Esophagus muscularis mucosa (tissue), 4 donors: ENCODE measurements around the gene L3MBTL2. TPM values are rescaled to one million over a fixed set of nuclear protein-coding genes. Genes with fewer than 3 reads are reported as not detected.

ENCODE experiments used
- DNase-seq: peaks from one replicate; pipeline ENCODE4 v3.0.0-alpha.2; 2017; ENCODE audit errors: extremely low spot score
- H3K27ac ChIP-seq, 4 donors: fragments of 200-600 bp; sonication (generic); replicated peaks in 1 of 4; 1 replicate in 3 of 4; 2 replicates in 1 of 4; pipeline ENCODE4 v1.5.1; 2016 to 2019; ENCODE audit warnings: mild to moderate bottlenecking in 1 of 4
- H3K27me3 ChIP-seq, 4 donors: fragments of 200-600 bp; sonication (generic); one replicate each; pipeline versions ENCODE4 v1.5.1 to v1.6.0; 2016 to 2019
- H3K36me3 ChIP-seq, 4 donors: fragments of 200-600 bp; sonication (generic); one replicate each; pipeline ENCODE4 v1.5.1; 2016 to 2019
- H3K4me1 ChIP-seq, 4 donors: fragments of 200-600 bp; sonication (generic); one replicate each; pipeline ENCODE4 v1.5.1; 2016 to 2019
- H3K4me3 ChIP-seq, 4 donors: fragments of 200-600 bp; sonication (generic); 1 replicate in 2 of 4; 2 replicates in 2 of 4; pipeline ENCODE4 v1.5.1; 2016 to 2019; ENCODE audit warnings: mild to moderate bottlenecking in 4 of 4, moderate library complexity in 1 of 4
- H3K9me3 ChIP-seq, 4 donors: fragments of 200-600 bp; sonication (generic); 1 replicate in 3 of 4; 2 replicates in 1 of 4; pipeline ENCODE4 v1.5.1; 2016 to 2019
- CTCF ChIP-seq, 3 experiments: fragments of 200-600 bp in 2 of 3; fragments of 450-650 bp in 1 of 3; sonication (generic) in 2 of 3; IDR thresholded peaks; one replicate each; pipeline ENCODE4 v1.5.1; 2017 to 2019; ENCODE audit warnings: antibody characterized with exemption in 3 of 3, mild to moderate bottlenecking in 2 of 3, moderate library complexity in 1 of 3
- EP300 ChIP-seq: sonication (generic); formaldehyde crosslinking; IDR thresholded peaks from one replicate; pipeline ENCODE4 v1.6.1; 2017; ENCODE audit warnings: antibody characterized with exemption
- POLR2A ChIP-seq: fragments of 450-650 bp; IDR thresholded peaks from one replicate; pipeline ENCODE4 v1.6.1; 2017; ENCODE audit warnings: antibody characterized with exemption, moderate library complexity, mild to moderate bottlenecking, low read depth
- POLR2AphosphoS5 ChIP-seq, 2 donors: sonication (generic); formaldehyde crosslinking; IDR thresholded peaks; one replicate each; pipeline ENCODE4 v1.6.1; 2017; ENCODE audit warnings: antibody characterized with exemption in 2 of 2
- WGBS: methylation state at CpG from one replicate; pipeline ENCODE4 v1.1.5; 2018; 5-methylcytosine and 5-hydroxymethylcytosine counted together
- intact Hi-C: fragments of 100-400 bp; cut with DNase I; formaldehyde crosslinking; loops from one replicate; pipeline ENCODE4 v1.15.1; 2023
- total RNA-seq, 4 donors: library from RNA; depleted of rRNA; stranded (reverse); fragments of >200 nt; gene quantifications; one replicate each; pipeline versions ENCODE4 v1.1.0 to v1.2.1, GENCODE V29; 2016

The L3MBTL2 gene
- total RNA-seq, 4 donors from 2014 or later = 17.4 to 29.9 (median 22.4) TPM

- H3K4me3 ChIP-seq = peak overlapping the region; percentile 24 to 37 (median 32)
- peak overlapping the region; percentile 83 to 86 (median 84) for H3K27ac ChIP-seq
- DNase-seq = peak; percentile 96
- no peak for TF ChIP-seq CTCF (IDR thresholded peaks at IDR 0.05)
- TF ChIP-seq EP300 = no peak
- TF ChIP-seq POLR2A = no peak
- peak; percentile 61 to 79 for TF ChIP-seq POLR2AphosphoS5 (IDR thresholded peaks at IDR 0.05)
- H3K36me3 ChIP-seq = peaks cover 25 to 73% (median 59%) of the 10 kb centered on the region in 4 donors
- intact Hi-C loops = no loop called here
- 11% methylated on average over 14 of the region's 16 CpGs for WGBS
- H3K27me3 ChIP-seq = no peaks in the 10 kb centered on the region
- peaks cover 20 to 33% (median 30%) of the 10 kb centered on the region in 4 donors for H3K4me1 ChIP-seq
- no peaks in the 10 kb centered on the region for H3K9me3 ChIP-seq
Observed at GRCh38 chr22:41217553-41218157, 12.5 kb downstream of the L3MBTL2 start.

- no peak overlapping the region for H3K4me3 ChIP-seq
- H3K27ac ChIP-seq = no peak overlapping the region
- intact Hi-C loops = no loop called here
- no peak for DNase-seq
- 87% methylated on average over 5 of the region's 9 CpGs for WGBS
- TF ChIP-seq CTCF (IDR thresholded peaks at IDR 0.05) = no peak
- TF ChIP-seq POLR2A = no peak
- no peak for TF ChIP-seq POLR2AphosphoS5 (IDR thresholded peaks at IDR 0.05)
- no peak for TF ChIP-seq EP300
- H3K27me3 ChIP-seq = no peaks in the 10 kb centered on the region
- H3K4me1 ChIP-seq = peaks cover 5 to 7% (median 7%) of the 10 kb centered on the region in 4 donors
- H3K9me3 ChIP-seq = no peaks in the 10 kb centered on the region
- H3K36me3 ChIP-seq = peaks cover 60 to 91% (median 89%) of the 10 kb centered on the region in 4 donors
Observed at GRCh38 chr22:41222846-41223507, 17.9 kb downstream of the L3MBTL2 start.

GRCh38 chr22:41223535-41223934 lies 18.4 kb downstream of the L3MBTL2 start:
- Histone ChIP-seq H3K27ac (no peak overlapping the region), H3K9me3 (no peaks in the 10 kb centered on the region), H3K27me3 (no peaks in the 10 kb centered on the region), H3K4me1 (peaks cover 0 to 2% (median 1%) of the 10 kb centered on the region in 4 donors), H3K4me3 (no peak overlapping the region), H3K36me3 (peaks cover 61 to 97% (median 95%) of the 10 kb centered on the region in 4 donors)
- WGBS = 86% methylated on average over 4 of the region's 7 CpGs
- no peak for TF ChIP-seq POLR2AphosphoS5 (IDR thresholded peaks at IDR 0.05)
- no peak for TF ChIP-seq EP300
- no peak for TF ChIP-seq CTCF (IDR thresholded peaks at IDR 0.05)
- intact Hi-C loops = no loop called here
- no peak for DNase-seq

- Histone ChIP-seq H3K9me3 (no peaks in the 10 kb centered on the region), H3K27me3 (no peaks in the 10 kb centered on the region), H3K27ac (no peak overlapping the region), H3K4me3 (no peak overlapping the region), H3K4me1 (peaks cover 0 to 23% (median 0%) of the 10 kb centered on the region in 4 donors), H3K36me3 (peaks cover 43 to 98% (median 79%) of the 10 kb centered on the region in 4 donors)
- 93% methylated on average over 17 of the region's 26 CpGs for WGBS
- intact Hi-C loops = no loop called here
- DNase-seq = no peak
- TF ChIP-seq CTCF (IDR thresholded peaks at IDR 0.05) (no peak), POLR2AphosphoS5 (IDR thresholded peaks at IDR 0.05) (no peak), EP300 (no peak), POLR2A (no peak)
Observed at GRCh38 chr22:41226723-41227655, 21.9 kb downstream of the L3MBTL2 start.
